ENCODE results near the gene DCHS1.

- no peak for TF ChIP-seq POLR2AphosphoS5 (IDR thresholded peaks at IDR 0.05; ENCODE audit: low read depth, low read length)
- TF ChIP-seq TAF1 (IDR thresholded peaks at IDR 0.05; ENCODE audit: borderline replicate concordance, low read depth, low read length): no peak
Observed at GRCh38 chr11:6615046-6615445, 40.6 kb downstream of the DCHS1 start.
